IMR-90 (cell line): ENCODE results near the gene SLC48A1.

ENCODE experiments used
- BHLHE40 ChIP-seq: fragments of 150-350 bp; IDR thresholded peaks from 2 replicates; pipeline ENCODE4 v1.6.1; 2016; ENCODE audit warnings: mild to moderate bottlenecking, low read depth, low read length
- CEBPB ChIP-seq: IDR thresholded peaks from 2 replicates; pipeline ENCODE4 v1.6.1; 2012; ENCODE audit warnings: low read depth, low read length, improper control_type of control experiment
- CHD1 ChIP-seq: IDR thresholded peaks from 2 replicates; pipeline ENCODE4 v1.6.1; 2012; ENCODE audit warnings: low read depth, low read length, improper control_type of control experiment
- MAFK ChIP-seq: IDR thresholded peaks from 2 replicates; pipeline ENCODE4 v1.6.1; 2012; ENCODE audit warnings: low read depth, low read length, improper control_type of control experiment
- MAZ ChIP-seq: IDR thresholded peaks from 2 replicates; pipeline ENCODE4 v1.6.1; 2012; ENCODE audit warnings: low read depth, mild to moderate bottlenecking, low read length, improper control_type of control experiment, moderate library complexity, borderline replicate concordance
- MXI1 ChIP-seq: IDR thresholded peaks from 2 replicates; pipeline ENCODE4 v1.6.1; 2012; ENCODE audit warnings: low read depth, mild to moderate bottlenecking, low read length, moderate library complexity, borderline replicate concordance
- NFE2L2 ChIP-seq: fragments of 150-350 bp; IDR thresholded peaks from 2 replicates; pipeline ENCODE4 v1.6.1; 2016; ENCODE audit warnings: low read depth, mild to moderate bottlenecking, low read length
- POLR2A ChIP-seq: IDR thresholded peaks from 2 replicates; pipeline ENCODE4 v1.6.1; 2012; ENCODE audit warnings: mild to moderate bottlenecking, low read depth, low read length
- RAD21 ChIP-seq: IDR thresholded peaks from 2 replicates; pipeline ENCODE4 v1.6.1; 2012; ENCODE audit warnings: low read length, improper control_type of control experiment
- RCOR1 ChIP-seq: IDR thresholded peaks from 2 replicates; pipeline ENCODE4 v1.6.1; 2012; ENCODE audit warnings: mild to moderate bottlenecking, low read length, improper control_type of control experiment; ENCODE audit not compliant: insufficient replicate concordance
- RFX5 ChIP-seq: IDR thresholded peaks from 2 replicates; pipeline ENCODE4 v1.8.0; 2012; ENCODE audit warnings: low read depth, mild to moderate bottlenecking, low read length, moderate library complexity
- TF ChIP-seq, protein P1 (sequence below): conservative IDR thresholded peaks from 2 replicates; pipeline ENCODE4 v1.5.1; 2012; ENCODE audit warnings: mild to moderate bottlenecking, low read depth, low read length, improper control_type of control experiment
- TF ChIP-seq, protein P2 (sequence below): fragments of 150-350 bp; IDR thresholded peaks from 2 replicates; pipeline ENCODE4 v1.6.1; 2016; ENCODE audit warnings: low read depth, mild to moderate bottlenecking, low read length, moderate library complexity, borderline replicate concordance

DNA sequence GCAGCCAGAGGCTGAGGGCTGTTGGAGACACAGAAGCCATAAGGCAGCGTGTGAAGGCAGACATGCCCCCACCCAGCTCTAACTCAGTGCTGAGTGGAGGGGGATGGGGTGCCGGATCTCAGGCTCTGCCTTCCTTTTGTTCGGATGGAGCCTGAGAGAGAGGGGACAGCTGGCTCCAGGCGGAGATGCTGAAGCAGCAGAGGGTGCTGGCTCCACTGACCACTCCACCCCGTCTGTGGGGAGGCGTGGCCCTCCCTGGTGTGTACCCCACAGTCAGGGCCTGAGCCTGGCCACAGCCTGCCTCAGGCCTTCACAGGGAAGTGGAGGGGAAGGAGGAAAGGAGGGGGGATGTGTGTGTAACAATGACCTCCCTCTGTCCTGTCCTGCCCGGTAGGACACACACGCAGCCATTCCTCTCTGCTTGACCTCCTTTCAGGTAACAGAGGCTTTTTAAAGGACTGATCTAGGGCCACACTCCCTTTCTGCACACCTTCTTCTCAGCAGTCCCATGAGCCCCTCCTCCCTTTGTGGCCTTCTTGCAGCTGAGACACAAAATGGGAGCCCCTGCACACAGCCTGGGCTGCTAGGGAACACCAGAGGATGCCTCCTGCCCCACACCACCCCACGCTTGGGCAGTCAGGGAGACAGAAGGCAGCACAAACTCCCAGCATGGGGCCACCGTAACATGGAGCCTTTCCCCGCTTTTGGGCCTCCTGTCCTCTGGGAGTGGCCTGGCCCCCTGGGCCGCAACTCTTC, 38.1 kb upstream of the SLC48A1 start:
- TF ChIP-seq CEBPB (no peak), POLR2A (no peak), RCOR1 (no peak), RFX5 (no peak), BHLHE40 (no peak), CHD1 (no peak), NFE2L2 (no peak), MAZ (no peak), RAD21 (no peak), MAFK (no peak), MXI1 (no peak)
- TF ChIP-seq, protein P1, sequence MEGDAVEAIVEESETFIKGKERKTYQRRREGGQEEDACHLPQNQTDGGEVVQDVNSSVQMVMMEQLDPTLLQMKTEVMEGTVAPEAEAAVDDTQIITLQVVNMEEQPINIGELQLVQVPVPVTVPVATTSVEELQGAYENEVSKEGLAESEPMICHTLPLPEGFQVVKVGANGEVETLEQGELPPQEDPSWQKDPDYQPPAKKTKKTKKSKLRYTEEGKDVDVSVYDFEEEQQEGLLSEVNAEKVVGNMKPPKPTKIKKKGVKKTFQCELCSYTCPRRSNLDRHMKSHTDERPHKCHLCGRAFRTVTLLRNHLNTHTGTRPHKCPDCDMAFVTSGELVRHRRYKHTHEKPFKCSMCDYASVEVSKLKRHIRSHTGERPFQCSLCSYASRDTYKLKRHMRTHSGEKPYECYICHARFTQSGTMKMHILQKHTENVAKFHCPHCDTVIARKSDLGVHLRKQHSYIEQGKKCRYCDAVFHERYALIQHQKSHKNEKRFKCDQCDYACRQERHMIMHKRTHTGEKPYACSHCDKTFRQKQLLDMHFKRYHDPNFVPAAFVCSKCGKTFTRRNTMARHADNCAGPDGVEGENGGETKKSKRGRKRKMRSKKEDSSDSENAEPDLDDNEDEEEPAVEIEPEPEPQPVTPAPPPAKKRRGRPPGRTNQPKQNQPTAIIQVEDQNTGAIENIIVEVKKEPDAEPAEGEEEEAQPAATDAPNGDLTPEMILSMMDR = no peak
- TF ChIP-seq, protein P2, sequence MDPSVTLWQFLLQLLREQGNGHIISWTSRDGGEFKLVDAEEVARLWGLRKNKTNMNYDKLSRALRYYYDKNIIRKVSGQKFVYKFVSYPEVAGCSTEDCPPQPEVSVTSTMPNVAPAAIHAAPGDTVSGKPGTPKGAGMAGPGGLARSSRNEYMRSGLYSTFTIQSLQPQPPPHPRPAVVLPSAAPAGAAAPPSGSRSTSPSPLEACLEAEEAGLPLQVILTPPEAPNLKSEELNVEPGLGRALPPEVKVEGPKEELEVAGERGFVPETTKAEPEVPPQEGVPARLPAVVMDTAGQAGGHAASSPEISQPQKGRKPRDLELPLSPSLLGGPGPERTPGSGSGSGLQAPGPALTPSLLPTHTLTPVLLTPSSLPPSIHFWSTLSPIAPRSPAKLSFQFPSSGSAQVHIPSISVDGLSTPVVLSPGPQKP = no peak
